ENCODE data around the gene DARS1.

DNA sequence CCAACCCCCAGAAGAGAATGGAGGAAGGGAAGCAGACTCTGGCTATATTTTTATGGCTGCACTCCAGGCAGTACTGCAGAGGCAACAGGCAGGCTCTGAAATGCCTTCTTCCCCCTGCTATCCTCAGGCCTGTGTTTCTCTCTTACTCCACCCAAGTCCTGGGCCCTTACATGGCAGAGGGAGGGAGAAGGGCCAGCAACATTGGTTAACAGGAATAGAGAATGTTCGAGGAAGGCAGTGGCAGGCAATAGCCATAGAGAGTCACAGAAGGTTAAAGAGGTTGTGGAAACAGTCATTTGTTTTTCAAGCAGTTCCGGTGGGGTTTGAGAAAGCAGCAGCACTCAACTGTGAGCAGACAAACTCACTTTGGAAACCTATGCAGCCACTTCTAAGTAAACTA, 15.1 kb upstream of the DARS1 start:
- TF ChIP-seq POLR2A (IDR thresholded peaks at IDR 0.05) (no peak), POLR2AphosphoS5 (IDR thresholded peaks at IDR 0.05) (peak; percentile 55)
